NCI-H1105 treated with DMSO at 0.1 percent for 48 hours (cell line): ENCODE measurements around the gene SETD1A.

Experiments used
- DNase-seq: peaks from one replicate; lab custom pipeline; 2025; lab: John Stamatoyannopoulos, UW

Gene SETD1A

GRCh38 chr16:30982548-30983288 is 25.2 kb downstream of the SETD1A start:
- no peak for DNase-seq

GRCh38 chr16:30983289-30983889 is 25.8 kb downstream of the SETD1A start:
- no peak for DNase-seq

GRCh38 chr16:30983898-30984610 is 26.5 kb downstream of the SETD1A start:
- no peak for DNase-seq

- DNase-seq, result peak; percentile 68
Measured at GRCh38 chr16:30984669-30985400, 27.3 kb downstream of the SETD1A start, which contains the start of gene HSD3B7. Gene HSD3B7, plus strand, starts transcription at chr16:30985207. Its CDS starts 452 bp downstream, at chr16:30985659.

GRCh38 chr16:30985401-30986128 is 28.0 kb downstream of the SETD1A start:
- DNase-seq, result peak; percentile 83

GRCh38 chr16:30986129-30986991 is 28.8 kb downstream of the SETD1A start:
- no peak for DNase-seq

- no peak for DNase-seq
Measured at GRCh38 chr16:30987581-30988190, 30.1 kb downstream of the SETD1A start.

GRCh38 chr16:30989469-30990047 is 32.0 kb downstream of the SETD1A start:
- no peak for DNase-seq

- no peak for DNase-seq
Measured at GRCh38 chr16:30990105-30990504, 32.6 kb downstream of the SETD1A start.

GRCh38 chr16:30991052-30991451 is 33.5 kb downstream of the SETD1A start:
- no peak for DNase-seq

- no peak for DNase-seq
Measured at GRCh38 chr16:30992276-30992780, 34.8 kb downstream of the SETD1A start.

- DNase-seq, result no peak
Measured at GRCh38 chr16:30992931-30993816, 35.6 kb downstream of the SETD1A start.

- no peak for DNase-seq
Measured at GRCh38 chr16:30995927-30996323, 38.4 kb downstream of the SETD1A start.

- DNase-seq, result no peak
Measured at GRCh38 chr16:30996324-30996984, 38.9 kb downstream of the SETD1A start.

GRCh38 chr16:30996985-30997724 is 39.6 kb downstream of the SETD1A start:
- peak; percentile 21 for DNase-seq

- DNase-seq, result no peak
Measured at GRCh38 chr16:30997725-30998711, 40.5 kb downstream of the SETD1A start.
